Ramos (cell line): ENCODE measurements around the gene PLAAT3.
"Not testable (repeated sequence)": the region's sequence is repeated elsewhere in the genome, so short reads cannot be mapped to it uniquely, and the experiment has no call there.

Source experiments
- in situ Hi-C: fragments of 300-500 bp; cut with MboI; formaldehyde crosslinking; loops from one replicate; pipeline ENCODE4 v1.14.3; 2022; ENCODE audit warnings: low sequenced_read_pairs; ENCODE audit not compliant: unreplicated experiment

Gene PLAAT3

DNA sequence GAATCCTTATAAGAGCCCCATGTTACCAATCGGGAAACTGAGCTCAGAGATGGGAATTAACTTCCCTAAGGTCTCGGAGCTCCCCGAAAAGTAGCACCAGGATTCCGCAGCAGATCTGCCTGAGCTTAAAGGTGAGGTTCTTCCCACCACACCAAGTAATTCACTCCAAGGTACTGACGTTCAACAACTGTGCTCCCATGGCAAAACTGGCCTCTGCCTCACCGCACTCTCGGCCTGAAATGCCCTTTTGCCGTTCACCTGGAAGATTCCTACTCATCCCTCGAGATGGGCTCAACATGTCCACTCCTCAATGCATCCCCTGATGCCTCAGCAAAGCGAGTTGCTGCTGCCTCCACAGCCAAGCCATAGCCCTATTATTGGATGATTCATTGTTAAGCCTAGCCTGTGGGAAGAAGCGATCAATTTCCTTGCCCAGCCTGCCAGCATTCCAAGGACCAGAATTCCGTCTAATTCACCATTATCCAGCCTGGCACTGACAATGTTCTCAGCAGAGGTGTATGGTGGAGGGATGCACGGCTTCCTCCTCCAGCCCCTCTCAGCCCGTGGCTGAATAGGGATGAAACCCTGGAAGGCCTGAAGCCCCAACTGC is 4.2 kb downstream of the PLAAT3 start:
- in situ Hi-C loops, result no loop called here

DNA sequence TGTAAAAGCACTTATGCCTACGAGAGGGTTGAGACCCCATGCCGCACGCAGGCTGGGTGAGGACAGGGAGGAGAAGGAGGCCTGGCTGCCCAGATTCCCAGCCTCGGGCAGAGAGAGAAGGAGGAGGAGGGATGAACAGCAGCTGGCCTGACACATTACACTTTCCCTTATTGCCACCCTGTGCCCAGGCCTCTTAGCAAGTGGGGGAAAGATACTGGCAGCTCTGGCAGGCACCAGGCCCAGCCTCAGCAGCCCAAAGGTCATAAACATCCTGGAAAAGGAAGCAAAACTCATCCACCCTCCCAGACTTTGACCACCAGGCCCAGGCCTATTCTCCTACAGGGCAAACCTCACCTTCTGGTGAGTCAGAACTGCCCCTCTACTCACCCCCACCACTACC is 4.7 kb downstream of the PLAAT3 start:
- in situ Hi-C loops, result no loop called here

DNA sequence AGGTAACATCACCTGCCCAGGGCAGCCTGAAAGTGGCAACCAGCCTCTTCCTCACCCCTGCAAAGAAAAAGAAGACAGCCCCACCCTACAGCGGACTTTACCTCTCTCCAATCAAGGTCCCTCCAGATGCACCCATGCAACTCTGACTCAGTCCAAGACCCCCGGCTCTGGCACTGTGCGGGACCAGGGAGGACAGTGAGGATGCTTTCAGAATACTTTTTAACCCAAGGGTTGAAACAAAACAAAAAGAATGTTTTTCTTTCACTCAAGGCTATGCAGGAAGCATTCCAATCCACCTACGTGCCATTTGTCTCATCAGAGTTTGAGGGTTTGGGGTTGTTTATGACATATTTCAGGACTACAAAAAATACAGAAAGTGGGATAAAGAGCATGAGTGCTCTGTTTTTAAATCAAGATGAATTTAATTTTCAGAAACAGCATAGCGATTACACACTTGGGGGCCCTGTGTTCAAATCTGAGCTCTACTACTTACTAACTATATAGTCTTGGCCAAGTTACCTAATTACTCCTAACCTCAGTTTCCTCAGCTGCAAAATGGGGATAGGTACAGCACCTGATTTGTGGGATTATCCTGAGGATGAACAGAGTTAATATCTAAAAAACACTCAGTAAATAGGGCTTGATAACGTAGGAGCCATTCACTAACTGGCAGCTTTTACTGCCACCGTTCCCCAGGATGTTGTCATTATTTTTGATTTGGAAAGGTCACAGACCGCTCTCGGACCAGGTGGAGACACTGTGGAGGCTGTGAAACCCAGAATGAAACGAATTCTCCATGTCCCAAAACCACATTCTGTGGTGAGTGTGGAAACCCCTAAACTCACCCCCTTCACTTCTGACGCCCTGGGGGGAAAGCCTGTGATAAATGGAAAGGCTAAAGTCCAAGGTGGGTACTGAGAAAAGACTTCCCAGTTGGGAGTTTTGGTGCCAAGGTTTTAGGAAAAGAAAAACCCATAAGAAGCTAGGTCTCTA is 5.6 kb downstream of the PLAAT3 start:
- in situ Hi-C loops, result no loop called here

DNA sequence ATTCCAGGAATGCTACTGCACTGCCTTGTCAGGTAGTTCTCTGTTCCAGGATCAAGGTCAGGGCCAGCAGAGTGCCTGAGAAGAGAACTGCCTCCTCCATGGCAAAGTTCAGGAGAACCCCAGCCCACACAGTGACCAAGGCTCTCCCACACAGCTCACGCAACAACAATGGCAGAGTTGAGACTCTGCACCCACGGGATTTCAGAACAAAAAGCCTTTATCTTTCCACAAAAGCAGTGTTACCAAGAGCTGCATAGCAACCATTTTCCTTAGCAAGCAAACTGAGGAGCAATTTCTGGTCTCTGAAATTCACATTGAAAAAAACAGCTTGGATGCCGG is 11.1 kb downstream of the PLAAT3 start:
- in situ Hi-C loops, result no loop called here

DNA sequence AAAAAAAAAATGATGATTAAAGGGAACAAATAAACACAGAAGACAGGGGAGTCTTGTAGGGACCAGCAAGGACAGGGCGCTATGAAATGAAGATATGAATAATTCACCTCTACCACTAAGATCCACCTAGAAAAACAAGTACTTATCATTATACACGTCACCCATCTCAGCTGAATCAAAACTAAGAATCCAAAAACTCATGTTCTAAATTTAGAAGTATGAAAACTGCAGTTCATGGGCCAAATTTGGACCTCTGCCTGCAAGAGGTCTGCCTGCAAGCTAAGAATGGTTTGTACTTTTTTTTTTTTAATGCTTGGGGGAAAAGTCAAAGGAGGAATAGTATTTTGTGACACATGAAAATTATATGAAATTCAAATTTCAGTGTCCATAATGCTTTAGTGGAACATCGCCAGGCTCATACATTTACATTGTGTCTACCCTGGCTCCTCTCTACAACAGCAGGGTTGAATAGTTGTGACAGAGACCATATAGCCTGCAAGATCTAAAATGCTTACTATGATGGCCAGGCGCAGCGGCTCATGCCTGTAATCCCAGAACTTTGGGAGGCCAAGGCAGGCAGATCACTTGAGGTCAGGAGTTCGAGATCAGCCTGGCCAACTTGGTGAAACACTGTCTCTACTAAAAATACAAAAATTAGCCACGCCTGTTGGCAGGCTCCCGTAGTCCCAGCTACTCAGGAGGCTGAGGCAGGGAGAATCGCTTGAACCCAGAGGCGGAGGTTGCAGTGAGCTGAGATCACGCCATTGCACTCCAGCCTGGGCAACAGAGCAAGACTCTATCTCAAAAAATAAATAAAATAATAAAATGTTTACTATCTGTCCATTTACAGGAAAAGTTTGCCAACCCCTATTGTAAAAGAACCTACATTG is 11.7 kb downstream of the PLAAT3 start:
- in situ Hi-C loops, result not testable (repeated sequence)

DNA sequence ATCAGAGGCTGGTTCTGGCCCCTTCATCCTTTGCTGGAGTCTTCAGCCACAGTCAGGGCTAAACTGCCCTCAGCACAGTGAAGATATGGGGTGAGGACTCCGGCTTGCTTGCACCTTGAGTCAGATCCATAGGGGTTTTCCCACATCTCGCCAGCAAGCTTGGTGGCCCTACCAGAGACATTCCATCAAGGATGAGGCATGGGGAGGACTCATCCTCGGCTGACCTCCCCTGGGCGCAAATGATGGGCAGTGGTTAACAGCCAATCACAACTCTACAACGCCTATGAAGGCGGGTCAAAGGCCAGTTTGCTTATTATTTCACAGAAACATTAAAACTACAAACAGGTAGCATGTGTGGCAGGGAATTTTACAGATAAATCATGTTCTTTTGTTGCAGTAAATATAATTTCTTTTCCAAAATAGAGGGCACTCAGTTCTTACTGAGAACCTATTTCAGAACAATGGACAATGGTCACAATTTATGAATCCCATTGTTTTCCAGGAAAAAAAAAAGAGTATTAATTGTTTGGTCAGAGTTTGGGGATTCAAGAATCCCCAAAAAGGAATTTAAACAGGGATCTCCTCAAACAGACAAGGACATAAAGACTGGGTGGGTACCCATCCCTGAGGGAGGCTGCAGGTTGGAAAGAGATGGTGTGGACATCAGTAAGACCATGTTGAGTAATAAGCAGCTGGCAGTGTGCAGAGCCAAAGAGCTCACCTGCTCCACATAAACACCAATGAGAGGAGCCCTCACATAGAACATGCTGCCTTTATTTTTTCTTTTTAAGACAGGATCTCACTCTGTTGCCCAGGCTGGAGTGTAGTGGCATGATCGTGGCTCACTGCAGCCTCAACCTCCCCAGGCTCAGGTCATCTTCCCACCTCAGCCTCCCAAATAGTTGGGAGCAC is 14.8 kb downstream of the PLAAT3 start:
- in situ Hi-C loops, result no loop called here

DNA sequence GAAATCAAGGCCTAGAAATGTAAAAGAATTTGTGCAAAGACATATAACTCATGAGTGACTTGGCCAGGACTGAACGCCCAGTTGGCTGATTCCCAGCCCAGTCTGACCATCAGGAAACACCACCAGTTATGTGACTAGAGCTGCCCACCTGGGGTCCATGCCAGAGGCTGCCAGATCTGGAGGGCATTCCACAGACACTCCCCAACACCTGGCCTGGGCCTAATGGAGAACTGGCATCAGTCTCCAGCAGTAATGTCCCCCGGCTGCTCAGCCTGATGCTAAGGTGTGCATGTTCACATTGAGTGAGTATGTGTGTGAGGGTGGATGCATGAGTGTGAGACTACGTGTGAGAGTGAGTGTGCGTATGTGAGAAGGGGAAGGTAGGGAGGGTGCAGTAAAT is 15.7 kb downstream of the PLAAT3 start:
- in situ Hi-C loops, result no loop called here

DNA sequence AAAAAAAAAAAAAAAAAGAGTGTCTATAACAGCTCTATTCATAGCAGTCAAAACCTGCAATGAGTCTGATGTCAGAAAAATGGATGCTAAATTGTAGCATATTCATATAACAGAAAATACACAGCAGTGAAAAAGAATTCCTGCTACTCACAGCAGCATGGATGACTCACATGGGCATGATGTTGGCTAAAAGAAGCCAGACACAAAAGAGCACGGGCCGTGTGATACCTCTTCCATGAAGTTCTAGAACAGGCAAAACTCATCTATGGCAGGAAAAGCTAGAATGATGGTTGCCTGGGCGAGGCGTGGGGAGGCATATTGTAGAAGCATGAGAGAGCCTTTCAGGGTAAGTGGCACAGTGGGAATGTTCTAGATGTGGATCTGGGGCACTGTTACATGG is 18.9 kb downstream of the PLAAT3 start:
- in situ Hi-C loops, result no loop called here

DNA sequence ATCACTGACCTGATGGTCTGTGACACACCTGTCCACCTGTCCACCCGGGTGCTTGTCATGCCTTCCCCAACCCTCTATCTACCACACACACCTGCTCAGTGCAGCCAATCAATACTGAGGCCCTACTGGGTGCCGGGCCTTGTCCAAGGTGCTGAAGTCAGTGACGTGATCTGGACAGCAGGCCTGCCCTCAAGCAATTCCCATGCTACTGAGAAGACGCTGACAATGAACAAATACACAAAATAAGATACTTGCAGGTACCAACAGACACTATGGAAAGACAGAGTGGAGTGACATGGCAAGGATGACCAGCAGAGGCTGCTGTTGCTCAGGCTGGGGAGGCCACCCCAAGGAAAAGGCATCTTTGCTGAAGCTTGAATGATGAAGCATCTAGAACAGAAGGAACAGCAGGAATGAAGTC is 21.2 kb downstream of the PLAAT3 start:
- in situ Hi-C loops, result no loop called here

DNA sequence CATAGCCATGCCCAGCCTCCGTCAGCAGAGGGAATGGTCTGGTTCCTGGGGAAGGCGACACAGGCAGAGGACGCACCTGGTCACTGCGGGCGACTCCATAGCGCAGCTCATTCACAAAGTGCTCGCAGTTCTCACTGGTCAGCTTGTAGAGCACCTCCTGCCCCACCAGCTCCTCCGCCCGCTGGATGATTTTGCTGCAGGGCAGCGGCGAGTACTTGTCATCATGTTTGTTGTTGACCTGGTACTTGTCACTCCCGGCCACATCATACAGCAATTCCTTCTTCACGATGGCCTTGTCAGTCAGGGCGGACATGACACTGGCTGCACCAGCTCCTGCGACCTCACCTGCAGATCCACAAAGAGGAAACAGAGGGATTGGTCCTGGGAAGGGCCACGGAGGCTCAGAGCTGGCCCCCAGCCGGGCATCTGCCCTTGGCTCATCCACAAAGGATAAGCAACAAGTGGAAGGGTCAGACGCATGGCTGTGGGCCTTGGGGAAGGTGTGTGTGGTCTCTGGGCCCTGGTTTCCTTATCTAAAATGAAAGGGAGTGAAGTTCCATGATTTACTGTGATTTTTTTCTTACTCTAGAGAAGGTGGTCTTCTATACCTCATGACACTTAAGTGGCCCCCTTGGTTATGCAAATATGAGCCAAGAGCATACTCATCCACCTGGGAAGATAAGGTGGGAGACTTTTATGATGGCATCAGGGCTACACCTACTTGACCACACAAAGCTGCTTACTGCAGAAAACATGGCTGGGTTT is 24.0 kb downstream of the PLAAT3 start:
- in situ Hi-C loops, result no loop called here

DNA sequence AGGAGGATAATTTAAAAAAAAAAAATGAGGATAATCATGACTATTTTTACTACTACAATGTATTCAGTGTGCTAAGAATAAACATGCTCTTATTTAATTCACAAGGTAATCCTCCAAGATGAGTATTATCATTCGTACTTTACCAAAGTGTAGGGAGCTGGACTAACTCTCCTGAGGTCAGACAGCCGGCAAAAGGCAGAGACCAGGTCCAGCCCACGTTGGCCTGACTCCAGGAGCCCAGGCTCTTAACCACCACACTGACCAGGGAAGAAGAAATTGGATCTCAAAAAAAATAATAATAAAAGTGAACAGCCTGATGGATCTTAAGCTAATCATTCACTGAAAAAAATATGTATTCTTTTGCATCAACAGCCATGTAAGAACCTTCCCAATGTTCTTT is 25.2 kb downstream of the PLAAT3 start:
- in situ Hi-C loops, result no loop called here

DNA sequence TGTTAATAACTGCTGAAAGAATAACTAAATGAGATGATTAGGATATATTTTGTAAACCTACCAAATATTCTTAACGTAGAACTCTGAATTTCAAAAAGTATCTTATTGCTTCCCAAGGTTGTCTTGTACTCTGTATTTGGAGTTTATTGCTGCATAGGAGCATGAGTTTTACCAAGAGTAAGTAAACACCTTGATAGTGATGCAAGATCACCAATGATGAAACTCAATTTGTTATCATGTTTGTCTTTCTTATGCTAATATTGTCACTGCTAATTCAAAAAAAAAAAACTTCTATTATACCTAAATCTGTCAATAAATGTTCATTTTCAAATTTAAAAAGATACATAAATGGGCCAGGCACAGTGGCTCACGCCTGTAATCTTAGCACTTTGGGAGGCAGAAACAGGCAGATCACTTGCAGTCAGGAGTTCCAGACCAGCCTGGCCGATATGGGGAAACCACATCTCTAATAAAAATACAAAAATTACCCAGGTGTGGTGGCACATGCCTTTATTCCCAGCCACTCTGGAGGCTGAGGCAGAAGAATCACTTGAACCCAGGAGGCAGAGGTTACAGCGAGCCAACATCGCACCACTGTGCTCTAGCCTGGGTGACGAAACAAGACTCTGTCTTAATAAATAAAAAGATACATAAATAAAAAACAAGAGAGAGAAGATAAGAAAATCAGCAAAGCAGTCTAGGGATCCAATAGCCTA is 27.6 kb downstream of the PLAAT3 start:
- in situ Hi-C loops, result no loop called here

DNA sequence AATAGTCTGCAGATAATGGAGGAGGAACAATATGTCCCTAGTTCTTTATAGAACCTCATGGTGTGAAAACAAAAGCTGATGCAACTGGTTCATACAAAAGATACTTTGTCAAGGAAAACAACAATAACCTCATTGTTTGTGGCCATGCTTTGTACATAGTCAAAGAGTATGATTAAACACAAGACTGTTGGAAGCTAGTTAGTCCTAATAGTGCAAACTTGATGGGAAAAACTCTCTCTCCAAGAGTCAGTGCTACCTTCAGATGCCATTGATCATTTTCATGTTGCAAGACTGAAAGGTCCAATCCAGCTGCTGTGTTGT is 30.9 kb downstream of the PLAAT3 start:
- in situ Hi-C loops, result no loop called here

DNA sequence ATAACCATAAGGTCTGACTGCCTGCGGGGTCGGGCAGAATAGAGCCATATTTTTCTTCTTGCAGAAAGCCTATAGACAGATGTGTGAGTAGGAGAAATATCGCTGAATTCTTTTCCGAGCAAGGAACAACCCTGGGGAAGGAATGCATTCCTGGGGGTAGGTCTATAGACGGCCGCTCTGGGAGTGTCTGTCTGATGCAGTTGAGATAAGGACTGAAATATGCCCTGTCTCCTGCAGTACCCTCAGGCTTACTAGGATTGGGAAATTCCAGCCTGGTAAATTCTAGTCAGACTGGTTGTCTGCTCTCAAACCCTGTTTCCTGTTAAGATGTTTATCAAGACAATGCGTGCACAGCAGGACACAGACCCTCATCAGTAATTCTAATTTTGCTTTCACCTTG is 33.0 kb downstream of the PLAAT3 start:
- in situ Hi-C loops, result not testable (repeated sequence)

DNA sequence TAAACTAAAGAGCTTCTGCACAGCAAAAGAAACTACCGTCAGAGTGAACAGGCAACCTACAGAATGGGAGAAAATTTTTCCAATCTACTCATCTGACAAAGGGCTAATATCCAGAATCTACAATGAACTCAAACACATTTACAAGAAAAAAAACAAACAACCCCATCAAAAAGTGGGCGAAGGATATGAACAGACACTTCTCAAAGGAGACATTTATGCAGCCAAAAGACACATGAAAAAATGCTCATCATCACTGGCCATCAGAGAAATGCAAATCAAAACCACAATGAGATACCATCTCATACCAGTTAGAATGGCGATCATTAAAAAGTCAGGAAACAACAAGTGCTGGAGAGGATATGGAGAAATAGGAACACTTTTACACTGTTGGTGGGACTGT is 35.4 kb downstream of the PLAAT3 start:
- in situ Hi-C loops, result not testable (repeated sequence)

DNA sequence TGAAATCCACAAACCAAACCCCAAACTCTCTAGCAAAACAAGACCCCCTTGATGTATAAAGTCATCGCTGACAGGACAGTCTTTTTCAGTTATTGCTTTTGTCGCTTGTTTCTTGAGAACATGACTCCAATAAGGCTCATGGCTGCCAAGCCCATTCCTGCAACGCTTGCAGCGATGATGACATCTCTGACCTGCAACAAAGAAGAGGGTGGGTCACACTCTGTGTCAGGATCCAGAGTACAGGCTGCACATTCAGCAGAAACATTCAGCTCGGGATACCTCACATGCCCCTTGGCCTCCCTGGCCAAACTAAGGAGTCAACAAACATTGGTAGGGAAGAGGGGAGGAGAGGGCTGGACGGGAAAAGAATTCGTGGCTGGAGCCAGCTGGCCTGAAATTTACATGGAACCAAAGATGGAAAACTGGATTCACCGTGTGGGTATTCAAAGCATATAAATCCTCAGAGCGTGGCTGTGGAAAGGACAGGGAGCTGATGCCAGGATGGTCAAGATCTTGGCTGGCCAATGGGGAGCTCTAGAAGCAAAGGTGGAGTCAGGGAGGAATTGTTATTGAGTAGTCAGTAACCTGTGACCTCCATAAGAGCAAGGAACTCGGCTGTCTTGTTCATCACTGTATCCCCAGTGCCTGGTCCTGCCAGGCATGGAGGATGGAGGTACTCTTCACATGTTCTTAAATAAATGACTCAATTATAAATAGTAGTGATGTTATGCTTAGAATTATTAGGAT is 39.2 kb downstream of the PLAAT3 start:
- in situ Hi-C loops, result no loop called here

DNA sequence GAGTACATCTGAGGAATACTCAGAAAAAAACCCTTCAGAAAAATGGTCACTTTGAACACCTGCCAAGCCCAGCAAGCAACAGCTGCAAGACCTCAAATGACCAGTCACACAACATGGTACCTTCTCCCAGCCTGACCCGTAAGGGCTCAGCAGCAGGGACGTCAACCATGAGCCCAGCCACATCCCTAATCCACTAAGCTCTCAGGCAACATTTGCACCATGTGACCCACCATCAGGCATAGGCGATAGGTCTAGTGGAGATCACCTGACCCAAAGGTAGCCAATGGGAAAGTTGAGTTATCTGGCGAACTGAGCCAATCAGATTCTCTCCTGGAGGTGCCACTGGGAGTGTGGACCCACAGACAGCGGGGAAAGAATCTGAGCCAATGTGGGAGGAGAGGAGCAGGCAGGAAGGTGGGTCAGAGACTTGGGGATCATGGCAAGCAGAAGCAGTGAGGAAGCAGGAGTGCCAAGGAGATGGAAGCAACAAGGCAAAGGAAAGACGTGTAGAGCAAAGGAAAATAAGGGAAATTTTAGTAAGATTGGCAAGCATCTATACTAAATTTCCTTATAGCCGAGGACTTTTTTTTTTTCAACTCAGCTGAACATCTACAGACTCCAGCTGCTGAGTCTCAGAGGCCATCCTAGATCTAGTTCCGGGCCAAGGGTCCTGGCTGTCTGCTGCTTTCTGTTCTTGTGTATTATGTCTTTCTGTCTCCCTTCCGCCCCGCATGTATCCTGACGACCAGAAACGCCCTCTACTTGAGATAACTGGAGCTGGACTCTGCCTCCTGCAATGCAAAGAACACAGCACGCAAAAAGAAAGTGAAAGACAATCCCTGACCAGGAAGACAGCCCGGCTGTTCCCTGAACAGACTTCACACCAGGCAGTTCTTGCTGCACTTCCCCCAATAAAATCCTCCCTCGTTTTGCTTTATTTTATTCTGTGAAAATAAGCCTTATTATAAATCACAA is 40.1 kb downstream of the PLAAT3 start:
- in situ Hi-C loops, result no loop called here
